HG03565 (cell line): ENCODE results near the gene TTLL11.
"Not testable (repeated sequence)": the region's sequence is repeated elsewhere in the genome, so short reads cannot be mapped to it uniquely, and the experiment has no call there.

Experiments
- ATAC-seq: cut with Tn5 transposase; IDR thresholded peaks from one replicate; pipeline ENCODE4 v1.9.1; 2021; ENCODE audit warnings: mild to moderate bottlenecking, moderate library complexity; ENCODE audit not compliant: unreplicated experiment

Gene TTLL11

DNA sequence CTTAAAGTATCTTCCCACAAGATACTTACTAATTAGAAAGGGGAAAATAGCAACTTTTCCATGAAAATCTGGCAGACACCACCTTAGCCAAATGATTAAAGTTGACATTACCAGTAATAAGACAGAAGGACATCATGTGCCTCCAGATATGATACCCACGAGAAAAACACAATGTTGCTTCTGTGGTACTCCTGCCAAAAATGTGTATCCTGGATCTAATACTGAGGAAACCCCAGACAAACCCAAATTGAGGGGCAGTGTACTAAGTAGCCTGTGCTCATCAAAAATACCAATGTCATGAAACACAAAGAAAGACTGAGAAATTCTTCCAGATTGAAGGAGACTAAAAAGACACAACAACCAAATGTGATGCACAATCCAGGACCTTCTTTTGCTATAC lies 85.3 kb downstream of the TTLL11 start:
- ATAC-seq, result no peak

DNA sequence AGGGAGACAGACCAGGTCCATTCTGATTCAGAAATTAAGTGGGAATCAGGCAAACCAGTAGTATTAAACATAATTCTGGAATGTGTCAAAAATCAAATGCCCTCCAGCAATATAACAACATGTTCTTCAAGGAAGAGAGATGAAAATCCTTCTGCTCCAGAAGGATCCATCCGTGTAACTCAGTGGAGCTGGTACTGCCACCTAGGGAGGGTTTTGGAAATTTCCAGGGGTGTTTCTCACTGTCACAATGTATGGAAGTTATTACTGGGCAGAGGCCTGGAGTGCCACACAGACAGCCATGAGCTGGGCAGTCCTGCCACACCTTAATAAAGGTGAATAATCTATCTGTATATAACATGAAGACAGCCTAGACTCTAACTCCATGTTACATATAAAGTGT lies 87.5 kb downstream of the TTLL11 start:
- ATAC-seq, result no peak

DNA sequence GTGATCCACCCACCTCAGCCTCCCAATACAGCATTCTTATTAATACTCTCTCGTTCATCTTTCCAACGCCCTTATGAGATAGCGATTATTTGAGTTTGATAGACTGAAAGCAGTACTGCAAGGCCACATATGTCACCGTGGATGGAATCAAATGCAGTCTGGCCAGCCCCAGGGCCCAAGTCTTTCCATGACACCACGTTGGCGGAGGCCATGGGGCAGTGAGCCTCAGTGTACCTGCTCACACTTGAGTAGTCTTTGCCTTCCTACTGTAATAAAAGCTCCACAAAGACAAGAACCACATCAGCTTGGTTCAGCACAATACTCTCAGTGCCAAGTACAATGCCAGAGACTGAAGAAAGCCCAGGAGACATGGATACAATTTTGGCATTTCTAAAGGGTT lies 88.5 kb downstream of the TTLL11 start:
- no peak for ATAC-seq

DNA sequence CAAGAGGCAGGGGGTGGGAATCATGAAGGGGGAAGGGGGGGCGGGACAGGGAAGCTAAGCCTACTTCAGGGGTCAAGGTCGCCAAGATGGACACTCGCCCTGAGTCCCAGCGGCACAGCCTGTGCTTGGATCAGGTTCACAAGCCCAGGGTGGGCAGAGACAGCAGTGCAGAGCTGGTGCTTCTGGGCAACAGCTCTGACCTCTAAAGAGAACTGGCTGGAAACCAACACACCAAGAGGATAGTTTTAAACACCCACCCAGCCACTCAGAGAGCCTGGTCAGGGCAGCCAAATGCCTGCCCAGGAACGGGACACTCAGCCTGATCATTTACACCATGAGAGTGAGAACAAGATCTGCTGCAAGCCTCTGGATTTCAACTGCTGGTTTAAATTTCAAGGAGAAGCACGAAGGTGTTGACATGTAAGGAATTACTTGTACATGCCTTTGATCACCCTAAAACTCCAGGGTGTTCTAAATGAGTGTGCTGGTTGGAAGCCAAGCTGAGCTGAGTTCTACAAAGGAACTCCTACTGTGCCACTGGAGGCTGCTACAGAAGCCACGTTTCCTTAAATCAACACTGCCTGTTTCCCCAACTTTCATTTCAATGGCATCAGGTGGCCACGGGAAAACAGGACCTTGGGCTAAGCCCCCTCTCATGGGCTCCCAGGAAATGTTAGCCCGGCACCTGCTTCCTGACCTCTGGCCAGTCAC lies 91.5 kb downstream of the TTLL11 start:
- no peak for ATAC-seq

DNA sequence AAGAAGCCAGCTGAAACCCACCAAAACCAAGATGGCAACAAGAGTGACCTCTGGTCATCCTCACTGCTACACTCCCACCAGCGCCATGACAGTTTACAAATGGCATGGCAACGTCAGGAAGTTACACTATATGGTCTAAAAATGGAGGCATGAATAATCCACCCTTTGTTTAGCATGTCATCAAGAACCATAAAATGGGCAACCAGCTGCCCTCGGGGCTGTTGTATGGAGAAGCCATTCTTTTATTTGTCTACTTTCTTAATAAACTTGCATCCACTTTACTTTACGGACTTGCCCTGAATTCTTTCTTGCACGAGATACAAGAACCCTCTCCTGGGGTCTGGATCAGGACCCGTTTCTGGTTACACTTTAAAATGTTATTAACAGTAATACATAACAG lies 92.6 kb downstream of the TTLL11 start:
- ATAC-seq, result not testable (repeated sequence)

DNA sequence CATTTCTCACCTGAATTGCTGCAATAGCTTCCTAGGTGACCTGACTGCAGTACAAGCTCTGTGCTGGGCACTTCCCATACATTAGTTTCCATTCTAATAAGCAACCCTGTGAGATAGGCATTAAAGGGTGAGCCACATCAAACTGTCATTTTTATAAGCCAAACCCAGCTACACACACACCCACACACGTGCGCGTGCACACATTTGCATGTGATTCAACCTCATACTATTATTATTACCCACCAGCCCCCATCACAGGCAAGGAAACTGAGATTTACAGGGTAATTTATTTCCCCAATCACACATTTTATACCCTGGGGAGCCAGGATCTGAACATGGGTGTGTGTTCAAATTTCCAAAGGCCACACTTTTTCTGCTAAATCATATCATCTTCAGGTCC lies 93.6 kb downstream of the TTLL11 start:
- ATAC-seq, result no peak

DNA sequence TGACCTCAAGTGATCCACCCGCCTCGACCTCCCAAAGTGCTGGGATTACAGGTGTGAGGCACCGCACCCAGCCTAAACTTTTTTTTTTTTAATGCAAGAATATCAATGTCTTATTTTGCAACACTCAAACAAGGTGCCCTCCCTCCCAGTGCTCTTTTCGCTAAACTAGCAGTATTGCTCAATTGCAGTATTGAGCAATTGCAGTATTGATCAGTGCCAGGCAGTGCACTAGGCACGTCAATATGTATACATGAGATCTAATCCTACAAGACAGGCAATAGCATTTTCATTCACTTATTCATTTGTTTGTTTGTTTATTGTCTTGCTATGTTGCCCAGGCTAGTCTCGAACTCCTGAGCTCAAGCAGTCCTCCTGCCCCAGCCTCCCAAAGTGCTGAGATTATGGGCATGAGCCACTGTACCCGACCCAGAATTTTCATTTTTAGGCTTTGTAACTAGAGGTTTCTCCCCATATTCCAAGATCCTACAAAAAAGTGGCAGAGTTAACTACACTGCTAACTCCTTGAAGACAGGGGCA lies 94.5 kb downstream of the TTLL11 start:
- ATAC-seq, result no peak

DNA sequence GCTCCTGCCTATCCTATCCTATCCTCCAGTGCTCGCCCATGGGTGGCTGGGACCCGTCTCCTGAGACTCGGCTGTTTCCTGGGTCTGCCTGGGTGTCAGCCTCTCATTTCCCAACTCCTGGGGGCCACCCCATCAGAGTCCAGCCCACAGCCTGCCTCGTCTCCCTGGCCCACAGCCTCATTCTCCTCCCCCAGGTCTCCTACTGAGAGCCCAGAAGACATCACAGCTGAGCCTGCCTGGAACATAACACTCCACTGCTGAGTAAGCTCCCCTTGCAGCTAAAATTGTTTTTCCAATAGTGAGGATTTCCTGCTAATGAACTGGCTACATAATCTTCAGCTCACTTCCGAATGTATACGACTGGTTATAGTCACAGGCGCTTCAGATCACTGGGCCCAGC lies 95.3 kb downstream of the TTLL11 start:
- no peak for ATAC-seq

DNA sequence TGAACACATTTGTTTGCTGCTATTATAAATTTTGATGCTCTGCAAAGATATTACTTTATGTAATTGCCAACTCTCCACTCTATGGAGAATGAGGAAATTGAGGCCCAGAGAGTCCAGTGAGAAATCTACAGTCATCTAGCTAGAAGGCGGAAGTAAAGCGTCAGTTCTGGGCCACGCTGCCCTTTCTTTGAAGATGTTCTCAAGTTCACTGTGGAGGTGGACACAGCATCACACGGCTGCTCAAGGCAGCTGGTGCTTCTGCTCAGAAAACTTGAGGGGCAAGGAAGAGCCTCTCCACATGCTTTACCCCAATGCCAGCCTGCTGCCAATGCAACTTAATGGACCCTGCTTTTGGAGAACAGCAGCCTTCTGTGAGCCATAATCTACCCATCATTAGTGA lies 96.3 kb downstream of the TTLL11 start:
- no peak for ATAC-seq

DNA sequence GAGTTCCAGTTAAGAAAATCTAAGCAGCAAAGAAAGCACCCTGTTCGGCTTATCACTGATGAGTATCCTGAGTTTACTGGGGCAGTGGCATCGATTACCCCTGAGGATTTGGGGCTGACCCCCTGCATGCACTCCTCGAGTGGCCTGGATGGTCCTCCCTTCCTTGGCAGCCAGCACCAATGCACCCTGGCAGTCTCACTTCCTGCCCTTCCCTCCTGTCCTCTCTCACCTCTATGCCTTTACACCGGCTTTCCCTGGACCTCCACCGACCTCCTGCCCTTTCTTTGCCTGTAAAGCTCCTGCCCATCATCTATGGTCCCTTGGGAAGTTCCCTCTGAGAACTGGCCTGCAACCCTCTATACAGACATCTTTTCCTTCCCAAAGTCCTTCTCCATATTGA lies 97.1 kb downstream of the TTLL11 start:
- ATAC-seq, result no peak

DNA sequence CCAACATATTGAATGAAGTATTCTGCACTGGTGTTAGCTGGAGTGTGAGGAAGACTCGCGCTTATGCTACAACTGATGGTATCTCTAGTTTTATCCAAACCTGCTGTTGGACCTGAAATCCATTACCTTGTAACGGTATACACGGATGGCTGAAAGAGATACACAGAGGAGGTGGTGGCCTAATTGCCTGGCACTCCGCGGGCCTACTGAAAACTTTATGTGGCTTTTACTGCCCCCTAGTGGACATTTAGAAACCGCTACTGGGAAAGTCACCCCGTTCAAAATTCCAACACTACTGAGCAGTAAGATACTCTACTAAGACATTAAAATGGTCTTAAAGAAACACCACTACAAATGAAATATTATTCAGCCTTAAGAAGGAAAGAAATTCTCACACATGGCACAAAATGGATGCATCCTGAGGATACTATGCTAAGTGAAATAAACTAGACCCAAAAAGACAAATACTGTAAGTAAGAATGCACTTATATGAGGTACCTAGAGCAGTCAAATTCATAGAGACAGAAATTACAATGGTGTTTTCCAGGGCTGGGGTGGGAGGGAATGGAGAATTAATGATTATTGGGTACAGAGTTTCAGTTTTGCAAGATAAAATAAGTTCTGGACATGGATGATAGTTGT lies 100.4 kb downstream of the TTLL11 start:
- no peak for ATAC-seq

DNA sequence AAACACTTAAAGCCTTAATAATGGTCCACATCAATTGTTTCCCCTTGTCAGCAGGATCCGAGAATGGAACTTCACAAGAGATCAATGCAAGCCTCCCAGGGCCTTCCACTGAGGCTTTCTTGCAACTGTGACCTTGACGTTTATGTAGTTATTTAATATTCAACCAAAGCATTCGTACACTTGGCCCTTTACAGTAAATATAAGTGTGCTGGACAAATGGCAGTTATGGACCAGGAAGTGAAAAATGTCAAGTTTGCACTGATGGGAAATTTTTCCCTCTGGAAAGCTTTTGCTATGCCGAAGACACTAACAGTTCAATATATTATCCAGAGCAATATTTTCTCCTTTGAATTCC lies 101.8 kb downstream of the TTLL11 start:
- ATAC-seq, result no peak

DNA sequence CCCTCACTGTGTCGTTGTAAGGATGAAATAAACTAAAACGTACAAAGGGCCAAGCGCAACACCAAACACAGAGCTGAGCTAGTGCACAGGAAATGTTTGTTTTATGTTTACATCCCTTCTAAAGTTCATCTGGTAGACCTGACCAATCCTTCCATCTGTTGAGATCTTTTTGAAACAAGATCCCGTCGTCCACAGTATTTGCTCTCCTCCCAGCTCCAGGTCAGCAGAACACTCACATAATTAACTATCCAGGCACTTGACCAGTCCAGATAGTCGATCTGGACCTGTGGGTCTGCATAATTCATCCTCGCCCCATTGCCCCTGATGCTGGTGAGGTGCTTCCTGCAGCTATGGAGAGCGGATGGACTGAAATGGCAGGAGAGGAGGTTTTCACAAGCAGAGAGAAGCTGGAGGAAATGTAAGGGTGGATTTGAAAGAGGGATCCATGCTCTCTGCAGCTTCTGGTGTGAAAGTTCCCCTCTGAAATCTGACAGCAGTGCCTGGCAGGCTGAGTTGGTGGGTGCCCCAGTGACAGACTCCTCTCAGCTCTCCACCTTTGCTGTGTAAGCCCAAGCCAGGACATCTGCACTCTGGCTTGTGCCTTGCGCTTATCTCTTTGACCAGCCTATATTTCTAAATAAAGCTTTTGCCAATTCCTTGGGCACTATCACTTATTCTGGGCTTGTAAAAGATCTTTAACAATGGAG lies 102.4 kb downstream of the TTLL11 start:
- no peak for ATAC-seq

DNA sequence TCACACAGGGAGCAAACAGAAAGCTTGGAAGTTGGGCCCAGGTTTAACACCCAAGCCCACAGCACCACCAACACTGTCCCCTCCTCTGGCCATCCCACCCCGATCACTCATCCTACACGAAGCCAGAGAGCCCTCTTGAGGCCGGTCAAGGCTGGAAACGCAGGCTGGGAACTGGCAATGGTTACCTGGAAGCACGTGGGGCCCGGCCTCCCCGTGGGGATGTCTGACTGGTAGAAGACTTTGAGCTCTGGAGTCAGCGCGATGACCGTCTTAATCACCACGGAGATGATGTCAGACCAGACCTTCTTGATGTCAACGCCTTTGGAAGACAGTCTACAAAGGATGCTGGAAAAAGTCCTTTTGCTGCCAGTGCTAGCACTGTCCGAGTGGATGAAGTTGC lies 104.1 kb downstream of the TTLL11 start:
- no peak for ATAC-seq

DNA sequence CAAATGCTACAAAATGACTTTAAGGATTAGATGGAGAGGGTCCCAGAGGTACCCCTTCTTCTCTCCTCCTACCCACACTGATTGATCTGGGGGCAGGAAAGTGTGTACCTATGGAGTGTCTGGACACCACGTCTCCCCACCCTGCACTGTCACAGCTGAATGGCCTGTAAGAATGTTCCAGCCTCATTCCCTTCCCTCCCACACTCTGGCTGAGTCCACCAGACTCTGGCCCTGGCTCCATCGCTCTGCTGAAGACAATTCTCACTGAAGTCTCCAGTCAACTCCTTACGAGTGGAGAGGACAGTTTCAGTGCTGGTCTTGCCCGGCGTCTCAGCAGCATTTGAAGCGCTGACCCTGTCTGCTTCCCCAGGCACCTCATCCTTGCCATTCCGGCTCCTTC lies 105.8 kb downstream of the TTLL11 start:
- ATAC-seq, result no peak

DNA sequence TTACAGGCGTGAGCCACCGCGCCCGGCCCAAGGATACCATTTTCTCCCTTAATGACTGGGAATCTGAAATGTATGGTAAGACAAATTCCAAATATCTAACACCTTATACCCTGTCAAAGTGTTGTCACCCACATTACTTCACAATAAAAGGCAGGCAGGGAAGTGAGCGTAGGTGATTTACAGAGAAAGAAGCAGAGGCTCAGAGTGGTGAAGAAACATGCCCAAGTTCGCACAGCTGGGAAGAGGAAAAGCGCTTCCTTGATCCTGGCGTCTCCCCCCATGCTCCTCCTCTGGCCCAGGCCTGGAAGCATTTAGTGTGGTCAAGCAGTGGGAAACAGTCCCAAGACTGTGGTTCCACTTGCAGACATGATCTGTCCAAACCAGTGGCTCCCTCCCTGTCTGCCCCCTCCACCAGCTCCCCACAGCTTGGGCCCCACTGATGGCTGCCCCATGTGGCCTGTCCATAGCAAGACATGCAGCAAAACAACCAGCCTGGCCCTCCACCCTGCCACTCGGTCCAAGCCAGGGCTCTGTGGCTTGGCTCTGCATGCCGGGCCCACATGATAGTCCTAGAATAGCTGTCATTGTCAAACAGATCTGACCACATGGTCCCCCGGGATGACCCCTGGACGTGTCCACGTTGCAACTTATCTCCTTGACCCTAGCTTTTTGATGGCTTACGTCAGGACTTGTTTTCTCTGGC lies 107.2 kb downstream of the TTLL11 start:
- ATAC-seq, result no peak

DNA sequence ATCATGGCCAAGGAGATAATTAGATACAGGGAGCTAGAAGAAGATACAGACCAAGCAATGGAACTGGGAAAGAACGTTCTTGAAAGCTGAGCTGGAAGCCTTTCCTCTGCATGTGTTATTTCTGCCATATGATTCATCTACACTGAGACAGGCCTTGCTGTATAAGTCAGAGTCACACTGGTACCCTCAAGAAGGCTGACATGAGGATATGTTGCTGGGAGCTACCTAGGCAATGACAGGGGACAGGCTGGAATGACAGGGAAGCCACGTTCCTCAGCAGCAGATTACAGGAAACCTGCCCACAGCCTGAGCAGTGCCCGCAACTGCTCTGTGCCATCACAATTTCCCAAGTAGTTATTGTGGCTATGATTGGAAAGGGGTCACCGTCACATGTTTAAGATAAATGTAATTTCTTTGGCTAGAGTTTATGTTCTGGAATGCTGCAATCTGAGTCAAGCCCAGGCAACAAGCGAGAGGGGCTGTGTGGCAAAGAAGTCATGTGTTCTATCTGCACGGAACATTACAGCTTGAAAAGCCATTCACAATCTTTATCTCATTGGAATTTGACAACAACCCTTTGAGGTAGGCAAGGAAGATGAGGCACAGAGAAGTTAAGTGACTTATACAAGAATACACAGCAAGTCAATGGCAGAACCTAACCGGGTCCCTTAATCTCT lies 108.2 kb downstream of the TTLL11 start:
- ATAC-seq, result no peak

DNA sequence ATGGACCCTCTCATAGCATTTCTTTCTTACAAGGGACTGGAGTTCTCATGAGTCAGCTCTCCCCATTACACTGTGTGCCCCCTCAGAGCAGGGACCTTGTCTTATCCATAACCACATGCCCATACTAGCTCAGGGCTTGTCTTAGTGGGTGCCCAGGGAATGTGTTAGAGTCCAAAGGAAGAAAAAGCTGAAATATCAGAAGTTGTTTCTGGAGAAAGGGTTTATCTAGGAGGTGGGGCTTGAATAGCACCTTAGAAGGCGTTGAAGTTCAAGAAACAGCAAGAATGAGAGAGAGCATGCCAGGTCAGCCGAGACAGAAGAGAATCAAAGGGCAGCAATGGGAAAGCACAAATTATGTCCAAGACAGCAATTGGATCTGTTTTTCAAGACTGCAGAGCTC lies 109.4 kb downstream of the TTLL11 start:
- no peak for ATAC-seq

DNA sequence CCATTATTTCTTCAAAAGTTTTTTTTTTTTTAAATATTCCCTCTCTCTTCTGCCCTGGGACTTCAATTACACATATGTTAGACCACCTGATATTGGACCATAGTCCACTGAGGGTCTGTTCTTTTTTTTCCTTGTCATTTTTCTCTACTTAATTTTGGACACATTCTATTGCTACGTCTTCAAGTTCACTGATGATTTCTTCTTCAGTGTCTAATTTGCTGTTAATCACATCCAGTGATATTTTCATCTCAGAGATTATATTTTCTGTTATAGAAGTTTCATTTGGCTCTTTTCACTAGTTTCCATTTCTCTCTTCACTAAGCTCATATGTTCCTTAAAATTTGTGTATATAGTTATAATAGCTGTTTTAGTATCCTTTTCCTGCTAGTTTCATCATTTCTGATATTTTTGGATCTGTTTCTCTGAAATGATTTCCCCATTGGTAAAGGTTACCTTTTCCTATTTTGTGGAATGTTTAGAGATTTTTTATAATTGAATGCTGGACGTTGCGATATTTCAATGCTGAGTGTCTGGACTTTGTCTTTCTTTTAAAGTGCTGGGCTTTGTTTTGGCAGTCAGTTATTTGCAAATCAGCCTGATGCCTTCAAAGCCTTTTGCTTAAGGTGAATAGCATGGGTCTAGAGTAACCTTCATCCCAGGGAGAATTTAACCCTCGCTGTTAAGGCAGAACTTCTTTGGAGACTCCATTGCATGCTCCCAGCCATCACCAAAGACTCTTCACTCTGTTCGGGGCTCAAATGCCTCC lies 111.8 kb downstream of the TTLL11 start:
- no peak for ATAC-seq

DNA sequence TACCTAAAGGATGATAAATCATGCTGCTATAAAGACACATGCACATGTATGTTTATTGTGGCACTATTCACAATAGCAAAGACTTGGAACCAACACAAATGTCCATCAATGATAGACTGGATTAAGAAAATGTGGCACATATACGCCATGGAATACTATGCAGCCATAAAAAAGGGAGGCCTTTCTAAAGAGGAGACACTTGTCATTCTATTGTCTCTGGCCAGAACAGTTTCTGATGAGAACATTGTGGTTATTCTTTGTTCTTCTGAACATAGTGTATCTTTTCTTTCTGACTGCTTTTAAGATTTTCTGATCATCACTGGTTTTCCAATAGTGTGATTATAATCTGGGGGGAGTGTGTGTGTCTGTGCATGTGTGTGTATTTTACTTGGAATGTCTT lies 112.4 kb downstream of the TTLL11 start:
- ATAC-seq, result not testable (repeated sequence)
